OCI-LY1 (cell line): Measurements from ENCODE around the gene PEX1.
"Not testable (repeated sequence)": the region's sequence is repeated elsewhere in the genome, so short reads cannot be mapped to it uniquely, and the experiment has no call there.

Experiments used
- H2AFZ ChIP-seq: fragments of 200-600 bp; sonication (generic), shearing (Covaris generic); 2 replicates; pipeline ENCODE4 v1.6.0; 2014; ENCODE audit warnings: antibody characterized with exemption, mild to moderate bottlenecking, low read length
- H3F3A ChIP-seq: fragments of 200-600 bp; sonication (generic), shearing (Covaris generic); 2 replicates; pipeline ENCODE4 v1.6.0; 2014; ENCODE audit warnings: mild to moderate bottlenecking, antibody characterized with exemption, low read length, moderate library complexity; ENCODE audit not compliant: insufficient read depth
- H3K27ac ChIP-seq: fragments of 200-600 bp; sonication (generic); 2 replicates; pipeline ENCODE4 v1.5.1; 2014; ENCODE audit warnings: low read length, mixed run types, mild to moderate bottlenecking, low read depth; ENCODE audit not compliant: poor library complexity, severe bottlenecking
- H3K27me3 ChIP-seq: fragments of 200-600 bp; sonication (generic); 2 replicates; pipeline ENCODE4 v1.6.0; 2014; ENCODE audit warnings: antibody characterized with exemption, mild to moderate bottlenecking, low read length, moderate library complexity; ENCODE audit not compliant: insufficient read depth
- H3K36me3 ChIP-seq: fragments of 200-600 bp; sonication (generic); 2 replicates; pipeline ENCODE4 v1.6.1; 2014; ENCODE audit warnings: mild to moderate bottlenecking, antibody characterized with exemption, low read length, moderate library complexity, mixed read lengths; ENCODE audit not compliant: insufficient read depth
- H3K4me1 ChIP-seq: fragments of 200-600 bp; sonication (generic); 2 replicates; pipeline ENCODE4 v1.5.1; 2014; ENCODE audit warnings: mild to moderate bottlenecking, low read length, moderate library complexity; ENCODE audit not compliant: insufficient read depth, severe bottlenecking
- H3K4me2 ChIP-seq: fragments of 200-600 bp; sonication (generic), shearing (Covaris generic); 2 replicates; pipeline ENCODE4 v1.6.1; 2014; ENCODE audit warnings: low read length
- H3K4me3 ChIP-seq: fragments of 200-600 bp; sonication (generic); 2 replicates; pipeline ENCODE4 v1.5.1; 2014; ENCODE audit warnings: low read length, low read depth, mild to moderate bottlenecking, mixed read lengths; ENCODE audit not compliant: poor library complexity, severe bottlenecking
- H3K79me2 ChIP-seq: fragments of 200-600 bp; shearing (Covaris generic); 2 replicates; pipeline ENCODE4 v1.6.1; 2016; ENCODE audit warnings: mixed run types, low read length, mixed read lengths; ENCODE audit not compliant: insufficient read depth
- H3K9ac ChIP-seq: fragments of 200-600 bp; sonication (generic), shearing (Covaris generic); 2 replicates; pipeline ENCODE4 v1.6.1; 2014; ENCODE audit warnings: mild to moderate bottlenecking, low read length, mixed read lengths
- H3K9me2 ChIP-seq: fragments of 200-600 bp; sonication (generic), shearing (Covaris generic); 2 replicates; pipeline ENCODE4 v1.6.1; 2014; ENCODE audit warnings: low read depth, mild to moderate bottlenecking, low read length, mixed read lengths
- H3K9me3 ChIP-seq: fragments of 200-600 bp; shearing (Covaris generic); 2 replicates; pipeline ENCODE4 v1.6.1; 2014; ENCODE audit warnings: low read length, mixed read lengths
- H4K20me1 ChIP-seq: fragments of 200-600 bp; sonication (generic), shearing (Covaris generic); 2 replicates; pipeline ENCODE4 v1.6.0; 2016; ENCODE audit warnings: mild to moderate bottlenecking, low read length; ENCODE audit not compliant: insufficient read depth
- EZH2 ChIP-seq: fragments of 200-600 bp; sonication (generic), shearing (Covaris generic); IDR thresholded peaks from 2 replicates; pipeline ENCODE4 v1.8.0; 2017; ENCODE audit warnings: borderline replicate concordance, mixed run types, mild to moderate bottlenecking, antibody characterized with exemption, low read length, moderate library complexity, mixed read lengths
- TF ChIP-seq, protein P1 (sequence below): fragments of 200-600 bp; sonication (generic), shearing (Covaris generic); IDR thresholded peaks from 2 replicates; pipeline ENCODE4 v1.5.1; 2017; ENCODE audit warnings: mild to moderate bottlenecking, antibody characterized with exemption, low read length, moderate library complexity, mixed read lengths

PEX1 gene

GRCh38 chr7:92547579-92547978 lies 19.3 kb upstream of the PEX1 start:
- H3K4me2 ChIP-seq, result no peak overlapping the region
- no peaks in the 10 kb centered on the region for H3K27me3 ChIP-seq
- no peak overlapping the region for H3K4me3 ChIP-seq
- no peak overlapping the region for H3K9ac ChIP-seq
- TF ChIP-seq, protein P1, sequence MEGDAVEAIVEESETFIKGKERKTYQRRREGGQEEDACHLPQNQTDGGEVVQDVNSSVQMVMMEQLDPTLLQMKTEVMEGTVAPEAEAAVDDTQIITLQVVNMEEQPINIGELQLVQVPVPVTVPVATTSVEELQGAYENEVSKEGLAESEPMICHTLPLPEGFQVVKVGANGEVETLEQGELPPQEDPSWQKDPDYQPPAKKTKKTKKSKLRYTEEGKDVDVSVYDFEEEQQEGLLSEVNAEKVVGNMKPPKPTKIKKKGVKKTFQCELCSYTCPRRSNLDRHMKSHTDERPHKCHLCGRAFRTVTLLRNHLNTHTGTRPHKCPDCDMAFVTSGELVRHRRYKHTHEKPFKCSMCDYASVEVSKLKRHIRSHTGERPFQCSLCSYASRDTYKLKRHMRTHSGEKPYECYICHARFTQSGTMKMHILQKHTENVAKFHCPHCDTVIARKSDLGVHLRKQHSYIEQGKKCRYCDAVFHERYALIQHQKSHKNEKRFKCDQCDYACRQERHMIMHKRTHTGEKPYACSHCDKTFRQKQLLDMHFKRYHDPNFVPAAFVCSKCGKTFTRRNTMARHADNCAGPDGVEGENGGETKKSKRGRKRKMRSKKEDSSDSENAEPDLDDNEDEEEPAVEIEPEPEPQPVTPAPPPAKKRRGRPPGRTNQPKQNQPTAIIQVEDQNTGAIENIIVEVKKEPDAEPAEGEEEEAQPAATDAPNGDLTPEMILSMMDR, result no peak
- TF ChIP-seq EZH2, result no peak
- H4K20me1 ChIP-seq, result no peaks in the 10 kb centered on the region
- H3K36me3 ChIP-seq, result no peaks in the 10 kb centered on the region
- no peaks in the 10 kb centered on the region for H3K9me2 ChIP-seq
- H3K27ac ChIP-seq, result no peak overlapping the region
- no peaks in the 10 kb centered on the region for H3K4me1 ChIP-seq
- no peaks in the 10 kb centered on the region for H3K9me3 ChIP-seq
- no peaks in the 10 kb centered on the region for H3K79me2 ChIP-seq
- no peaks in the 10 kb centered on the region for H3F3A ChIP-seq
- no peak overlapping the region for H2AFZ ChIP-seq

DNA sequence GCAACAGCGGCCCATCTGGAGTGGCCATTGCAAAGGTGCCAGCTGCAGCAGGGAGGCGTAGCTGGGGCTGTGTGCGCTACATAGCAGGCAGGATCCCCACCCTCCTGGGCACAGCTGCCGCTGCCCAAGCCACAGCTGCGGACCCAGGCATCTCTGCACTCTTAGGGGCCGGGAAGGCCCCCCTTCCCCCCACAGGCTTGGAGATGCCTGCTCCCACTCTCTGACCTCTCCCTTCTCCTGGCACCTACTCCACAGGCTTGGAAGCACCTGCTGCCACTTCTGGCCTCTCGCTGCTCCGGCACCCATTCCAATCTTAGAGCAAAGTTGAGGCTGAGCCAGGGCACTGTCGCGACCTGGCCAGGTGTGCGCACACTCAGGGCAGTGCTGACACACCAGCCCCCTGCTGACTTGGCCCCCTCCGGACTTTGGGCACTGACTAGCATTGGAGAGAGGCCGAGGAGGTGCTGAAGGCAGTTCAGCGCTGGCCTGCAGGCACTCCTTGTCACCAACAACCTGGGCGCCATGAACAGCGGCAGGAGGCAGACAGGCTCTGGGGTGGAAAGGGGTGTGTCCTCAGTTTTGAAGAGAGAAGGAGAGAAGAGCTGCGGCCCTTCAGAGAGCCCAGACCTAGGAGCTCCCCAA lies 18.7 kb upstream of the PEX1 start:
- no peaks in the 10 kb centered on the region for H3K27me3 ChIP-seq
- H3K4me1 ChIP-seq, result no peaks in the 10 kb centered on the region
- no peak overlapping the region for H3K9ac ChIP-seq
- no peak for TF ChIP-seq EZH2
- TF ChIP-seq, protein P1, result no peak
- H3K4me2 ChIP-seq, result no peak overlapping the region
- H3K27ac ChIP-seq, result no peak overlapping the region
- no peak overlapping the region for H2AFZ ChIP-seq
- no peaks in the 10 kb centered on the region for H3K79me2 ChIP-seq
- no peaks in the 10 kb centered on the region for H3K36me3 ChIP-seq
- no peak overlapping the region for H3K4me3 ChIP-seq
- H3K9me2 ChIP-seq, result no peaks in the 10 kb centered on the region
- no peaks in the 10 kb centered on the region for H3F3A ChIP-seq
- H3K9me3 ChIP-seq, result no peaks in the 10 kb centered on the region
- no peaks in the 10 kb centered on the region for H4K20me1 ChIP-seq

- not testable (repeated sequence) for H3K27me3 ChIP-seq, H3K36me3 ChIP-seq, H3K79me2 ChIP-seq, H3K4me3 ChIP-seq, H3K4me1 ChIP-seq, H3K9me2 ChIP-seq, H3K9me3 ChIP-seq, H3K9ac ChIP-seq, H2AFZ ChIP-seq, H4K20me1 ChIP-seq, H3K4me2 ChIP-seq, H3K27ac ChIP-seq, H3F3A ChIP-seq
Measured at GRCh38 chr7:92545116-92545515, 16.8 kb upstream of the PEX1 start.

- not testable (repeated sequence) for H3K79me2 ChIP-seq, H3K4me2 ChIP-seq, H3K4me3 ChIP-seq, H3K4me1 ChIP-seq, H3K9me2 ChIP-seq, H3K27ac ChIP-seq, H4K20me1 ChIP-seq, H3F3A ChIP-seq, H3K27me3 ChIP-seq, H3K9me3 ChIP-seq, H3K9ac ChIP-seq, H3K36me3 ChIP-seq, H2AFZ ChIP-seq
Measured at GRCh38 chr7:92543542-92543941, 15.2 kb upstream of the PEX1 start.
